Activated CD4-positive, CD25-positive, alpha-beta regulatory T cell treated with anti-CD3 and anti-CD28 coated beads, Interleukin-2, amount 50 U/mL, for 24 hours (primary cell): ENCODE results near the gene KRTAP12-4.
"Not testable (repeated sequence)": the region's sequence is repeated elsewhere in the genome, so short reads cannot be mapped to it uniquely, and the experiment has no call there.

ENCODE experiments used
- ATAC-seq, 2 donors: fragments of 150-1000 bp; cut with Tn5 transposase; one replicate each; pipeline ENCODE4 v1.10.0; 2021; ENCODE audit warnings: mild to moderate bottlenecking in 1 of 2, moderate library complexity in 1 of 2

Gene KRTAP12-4

GRCh38 chr21:44686843-44687561, 32.5 kb upstream of the KRTAP12-4 start:
- ATAC-seq: no peak

- ATAC-seq: no peak
Observed at GRCh38 chr21:44686000-44686781, 31.7 kb upstream of the KRTAP12-4 start.

- ATAC-seq: not testable (repeated sequence)
Observed at GRCh38 chr21:44685050-44685449, 30.6 kb upstream of the KRTAP12-4 start.

- ATAC-seq: no peak
Observed at GRCh38 chr21:44684483-44684882, 30.0 kb upstream of the KRTAP12-4 start.

GRCh38 chr21:44684077-44684476, 29.6 kb upstream of the KRTAP12-4 start:
- no peak for ATAC-seq

- ATAC-seq: no peak
Observed at GRCh38 chr21:44682580-44683151, 28.2 kb upstream of the KRTAP12-4 start.

- ATAC-seq: no peak
Observed at GRCh38 chr21:44681861-44682579, 27.6 kb upstream of the KRTAP12-4 start, which contains the start of gene KRTAP12-1. Gene KRTAP12-1, minus strand, starts transcription at chr21:44682163. Its CDS starts 40 bp downstream, at chr21:44682123.

- no peak for ATAC-seq
Observed at GRCh38 chr21:44681152-44681551, 26.7 kb upstream of the KRTAP12-4 start.

- no peak for ATAC-seq
Observed at GRCh38 chr21:44677881-44678280, 23.4 kb upstream of the KRTAP12-4 start.

- no peak for ATAC-seq
Observed at GRCh38 chr21:44671911-44672310, 17.5 kb upstream of the KRTAP12-4 start.

- ATAC-seq: no peak
Observed at GRCh38 chr21:44670642-44671432, 16.4 kb upstream of the KRTAP12-4 start.

- no peak for ATAC-seq
Observed at GRCh38 chr21:44667612-44668011, 13.2 kb upstream of the KRTAP12-4 start.

- ATAC-seq: no peak
Observed at GRCh38 chr21:44666401-44667320, 12.2 kb upstream of the KRTAP12-4 start, which contains the start of gene KRTAP12-2. Gene KRTAP12-2, minus strand, starts transcription at chr21:44666927. Its CDS starts 41 bp downstream, at chr21:44666886.

GRCh38 chr21:44664691-44665090, 10.2 kb upstream of the KRTAP12-4 start:
- ATAC-seq: no peak

GRCh38 chr21:44661567-44661966, 7.1 kb upstream of the KRTAP12-4 start:
- ATAC-seq: not testable (repeated sequence)

- no peak for ATAC-seq
Observed at GRCh38 chr21:44658913-44659595, 4.6 kb upstream of the KRTAP12-4 start.

GRCh38 chr21:44658541-44658910, 4.1 kb upstream of the KRTAP12-4 start:
- ATAC-seq: no peak

- peak in 1 of 2 donors; percentile 55 for ATAC-seq
Observed at GRCh38 chr21:44657635-44658540, 3.4 kb upstream of the KRTAP12-4 start, which contains the start of gene KRTAP12-3. Gene KRTAP12-3, plus strand, starts transcription at chr21:44657932. Its CDS starts 48 bp downstream, at chr21:44657980.

GRCh38 chr21:44656868-44657267, 2.4 kb upstream of the KRTAP12-4 start:
- no peak for ATAC-seq
